ENCODE measurements around the gene NDUFB5. TPM values are rescaled to one million over a fixed set of nuclear protein-coding genes. Genes with fewer than 3 reads are reported as not detected.

Gene NDUFB5
- total and polyA plus RNA-seq, 3 donors from 2014 or later: 70.4 to 138 (median 88.1) TPM

DNA sequence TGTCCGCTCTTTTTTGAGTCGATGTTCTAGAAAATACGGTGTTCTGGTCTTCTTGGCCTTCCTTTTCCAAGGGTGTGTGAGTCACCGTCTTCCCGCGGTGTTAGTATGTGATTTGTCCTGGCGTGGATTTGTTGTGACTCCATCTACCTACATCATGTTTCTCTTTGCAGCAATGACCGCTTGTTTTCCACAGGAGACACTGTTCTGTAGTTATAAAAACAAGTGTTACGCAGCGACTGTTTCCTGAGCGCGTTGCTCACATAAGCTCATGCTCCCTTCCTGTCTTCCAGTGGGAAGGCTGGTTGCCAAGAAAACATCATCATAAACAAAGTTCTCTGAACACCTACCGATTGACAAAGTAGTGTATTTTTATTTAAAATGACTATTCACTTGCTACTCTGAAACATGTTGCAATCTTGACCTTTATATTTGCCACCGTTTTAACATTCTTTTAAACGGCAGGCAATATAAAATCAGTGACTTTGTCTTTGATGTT, 67.2 kb downstream of the NDUFB5 start:
- peaks cover 33% of the 10 kb centered on the region for H3K4me1 ChIP-seq
- TF ChIP-seq POLR2A (IDR thresholded peaks at IDR 0.05): no peak
- TF ChIP-seq, protein P1, sequence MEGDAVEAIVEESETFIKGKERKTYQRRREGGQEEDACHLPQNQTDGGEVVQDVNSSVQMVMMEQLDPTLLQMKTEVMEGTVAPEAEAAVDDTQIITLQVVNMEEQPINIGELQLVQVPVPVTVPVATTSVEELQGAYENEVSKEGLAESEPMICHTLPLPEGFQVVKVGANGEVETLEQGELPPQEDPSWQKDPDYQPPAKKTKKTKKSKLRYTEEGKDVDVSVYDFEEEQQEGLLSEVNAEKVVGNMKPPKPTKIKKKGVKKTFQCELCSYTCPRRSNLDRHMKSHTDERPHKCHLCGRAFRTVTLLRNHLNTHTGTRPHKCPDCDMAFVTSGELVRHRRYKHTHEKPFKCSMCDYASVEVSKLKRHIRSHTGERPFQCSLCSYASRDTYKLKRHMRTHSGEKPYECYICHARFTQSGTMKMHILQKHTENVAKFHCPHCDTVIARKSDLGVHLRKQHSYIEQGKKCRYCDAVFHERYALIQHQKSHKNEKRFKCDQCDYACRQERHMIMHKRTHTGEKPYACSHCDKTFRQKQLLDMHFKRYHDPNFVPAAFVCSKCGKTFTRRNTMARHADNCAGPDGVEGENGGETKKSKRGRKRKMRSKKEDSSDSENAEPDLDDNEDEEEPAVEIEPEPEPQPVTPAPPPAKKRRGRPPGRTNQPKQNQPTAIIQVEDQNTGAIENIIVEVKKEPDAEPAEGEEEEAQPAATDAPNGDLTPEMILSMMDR (IDR thresholded peaks at IDR 0.05): no peak
- no peak overlapping the region for H3K4me3 ChIP-seq
- WGBS, 2 donors: 68 to 71% methylated on average over 15 of the region's 15 CpGs
- no peaks in the 10 kb centered on the region for H3K27me3 ChIP-seq
- peak overlapping the region in 1 of 2 donors; percentile 58 for H3K27ac ChIP-seq
- H3K36me3 ChIP-seq (ENCODE audit: low read depth, missing control alignments): no peaks in the 10 kb centered on the region
- no peak for DNase-seq
- no peaks in the 10 kb centered on the region for H3K9me3 ChIP-seq
- intact Hi-C loops (cut with DNase I; ENCODE audit: low total_unique reads): no loop called here

DNA sequence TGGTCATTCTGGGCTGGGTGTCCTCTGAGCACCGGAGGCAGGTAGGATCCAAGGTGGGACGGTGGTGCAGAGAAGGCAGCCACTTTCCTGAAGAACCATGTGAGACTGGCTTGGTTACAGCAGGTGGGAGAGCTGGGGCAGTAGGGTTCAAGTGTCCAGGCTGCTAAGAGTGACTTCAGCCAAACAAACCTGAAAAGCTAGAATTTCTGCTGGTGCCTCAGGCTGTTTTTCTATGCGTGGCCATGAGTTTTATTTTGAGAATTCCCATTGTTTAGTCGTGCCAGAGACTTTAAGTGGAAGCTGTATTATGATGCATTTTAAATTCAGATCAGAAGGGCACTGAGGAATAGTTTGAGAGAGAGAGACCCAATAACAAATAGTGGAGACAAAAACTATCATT, 68.3 kb downstream of the NDUFB5 start:
- no peak overlapping the region for H3K4me3 ChIP-seq
- H3K27ac ChIP-seq: peak overlapping the region; percentile 34 to 44
- TF ChIP-seq POLR2A (IDR thresholded peaks at IDR 0.05): no peak
- TF ChIP-seq, protein P1 (IDR thresholded peaks at IDR 0.05): no peak
- intact Hi-C loops (cut with DNase I; ENCODE audit: low total_unique reads): no loop called here
- peaks cover 27% of the 10 kb centered on the region for H3K4me1 ChIP-seq
- H3K36me3 ChIP-seq (ENCODE audit: low read depth, missing control alignments): no peaks in the 10 kb centered on the region
- no peaks in the 10 kb centered on the region for H3K9me3 ChIP-seq
- no peaks in the 10 kb centered on the region for H3K27me3 ChIP-seq
- WGBS, 2 donors: 63 to 75% methylated on average over 4 of the region's 4 CpGs
- DNase-seq: no peak

DNA sequence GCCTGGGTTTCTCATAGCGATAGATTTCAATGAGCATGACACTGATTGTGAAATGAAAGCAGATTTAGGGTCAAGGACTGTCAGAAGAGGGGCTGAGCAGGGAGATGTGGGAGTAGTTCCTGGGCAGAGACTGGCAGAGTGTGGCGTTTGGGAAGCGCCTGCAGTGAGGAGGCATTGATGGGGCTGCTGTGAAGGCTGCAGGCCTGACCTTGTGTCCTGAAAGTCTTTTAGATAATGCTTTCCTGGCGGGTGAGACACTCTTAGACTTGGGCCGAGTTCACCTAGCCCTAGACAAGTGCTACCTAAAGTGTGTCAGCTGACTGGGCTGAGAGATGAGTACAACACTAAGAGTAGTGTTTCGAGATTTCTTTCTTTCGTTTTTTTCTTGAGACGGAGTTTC, 68.9 kb downstream of the NDUFB5 start:
- Histone ChIP-seq H3K36me3 (ENCODE audit: low read depth, missing control alignments) (no peaks in the 10 kb centered on the region), H3K27ac (peak overlapping the region; percentile 34 to 44), H3K9me3 (no peaks in the 10 kb centered on the region), H3K4me1 (peaks cover 24% of the 10 kb centered on the region), H3K4me3 (no peak overlapping the region), H3K27me3 (no peaks in the 10 kb centered on the region)
- 64 to 75% methylated on average over 8 of the region's 8 CpGs for WGBS, 2 donors
- intact Hi-C loops (cut with DNase I; ENCODE audit: low total_unique reads): no loop called here
- TF ChIP-seq POLR2A (IDR thresholded peaks at IDR 0.05): no peak
- TF ChIP-seq, protein P1 (IDR thresholded peaks at IDR 0.05): no peak
- peak; percentile 73 for DNase-seq

DNA sequence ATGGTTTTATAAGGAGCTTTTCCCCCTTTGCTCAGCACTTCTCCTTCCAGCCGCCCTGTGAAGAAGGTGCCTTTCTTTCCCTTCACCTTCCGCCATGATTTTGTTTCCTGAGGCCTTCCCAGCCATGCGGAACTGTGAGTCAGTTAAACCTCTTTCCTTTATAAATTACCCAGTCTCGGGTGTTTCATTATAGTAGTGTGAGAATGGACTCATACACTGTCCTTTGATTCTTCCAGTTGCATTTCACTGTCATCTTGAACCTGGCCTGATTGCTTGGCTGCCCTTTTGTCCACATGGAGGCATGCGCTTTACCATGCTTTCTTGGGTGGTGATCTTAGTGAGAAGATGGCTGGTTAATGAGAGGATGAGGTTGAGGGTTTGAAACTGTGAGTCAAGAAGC, 71.5 kb downstream of the NDUFB5 start:
- Histone ChIP-seq H3K36me3 (ENCODE audit: low read depth, missing control alignments) (no peaks in the 10 kb centered on the region), H3K4me1 (peaks cover 25% of the 10 kb centered on the region), H3K27me3 (no peaks in the 10 kb centered on the region), H3K27ac (no peak overlapping the region), H3K9me3 (no peaks in the 10 kb centered on the region), H3K4me3 (no peak overlapping the region)
- WGBS, 2 donors: 91 to 96% methylated on average over 5 of the region's 5 CpGs
- TF ChIP-seq, protein P1 (IDR thresholded peaks at IDR 0.05): no peak
- no peak for TF ChIP-seq POLR2A (IDR thresholded peaks at IDR 0.05)
- DNase-seq: no peak
- intact Hi-C loops (cut with DNase I; ENCODE audit: low total_unique reads): no loop called here

Small RNA genes lying within 50 kb of the gene (small RNA-seq; reads per million reads assigned to genes)
- gene AC090425.1: 0 reads per million in 2 donors
- gene RF01210: 0 reads per million in 2 donors

Other genes starting within 250 kb of the NDUFB5 start
- 1 to 10 TPM; 9.5 to 9.8 TPM for gene GNB4, start 153.3 kb upstream of the NDUFB5 start, total RNA-seq
- gene GNB4, start 153.3 kb upstream of the NDUFB5 start, polyA plus RNA-seq (ENCODE audit: insufficient read depth, low read depth, low replicate concordance): 8.7 TPM
- gene ACTL6A, start 41.9 kb upstream of the NDUFB5 start, total RNA-seq: 10 to 100 TPM; 68.4 to 84.4 TPM
- 143 TPM for gene ACTL6A, start 41.9 kb upstream of the NDUFB5 start, polyA plus RNA-seq (ENCODE audit: insufficient read depth, low read depth, low replicate concordance)
- 10 to 100 TPM; 30.0 to 36.1 TPM for gene MRPL47, start 156 bp upstream of the NDUFB5 start, total RNA-seq
- gene MRPL47, start 156 bp upstream of the NDUFB5 start, polyA plus RNA-seq (ENCODE audit: insufficient read depth, low read depth, low replicate concordance): 88.6 TPM
- gene USP13, start 48.2 kb downstream of the NDUFB5 start, total RNA-seq: 10 to 100 TPM; 42.0 to 50.3 TPM
- 17.6 TPM for gene USP13, start 48.2 kb downstream of the NDUFB5 start, polyA plus RNA-seq (ENCODE audit: insufficient read depth, low read depth, low replicate concordance)